Endothelial cell of umbilical vein (primary cell): ENCODE results near the gene MIER3. TPM values are rescaled to one million over a fixed set of nuclear protein-coding genes. Genes with fewer than 3 reads are reported as not detected.

ENCODE experiments used
- BruUV-seq: library from RNA; stranded (reverse); fragments of 400-500 nt; replicated peaks from 2 replicates; lab custom pipeline; 2021; lab: Mats Ljungman, UMichigan
- CTCF ChIA-PET: fragments of 300-600, 350-600 bp; sonication (Branson Sonifier 250); formaldehyde crosslinking; loops from one replicate; lab custom pipeline; 2021; ENCODE audit warnings: antibody characterized with exemption, inconsistent platforms; lab: Charles Lee
- POLR2A ChIA-PET: fragments of 300-600, 350-600 bp; sonication (Branson Sonifier 250); formaldehyde crosslinking; loops from one replicate; lab custom pipeline; 2021; ENCODE audit warnings: antibody characterized with exemption, inconsistent platforms; lab: Charles Lee
- DNase-seq: peaks from one replicate; pipeline ENCODE4 v3.0.0-alpha.2; 2011; ENCODE audit warnings: low read depth, low spot score
- FAIRE-seq: peaks from 2 replicates; lab custom pipeline; 2011; peaks lifted over from hg19 to GRCh38; lab: Jason Lieb, UNC
- H2AFZ ChIP-seq: 2 replicates; pipeline ENCODE4 v1.6.0; 2012; ENCODE audit warnings: low read depth, low read length, control low read depth, inconsistent platforms
- H3K27ac ChIP-seq: 2 replicates; pipeline ENCODE4 v1.5.1; 2011; ENCODE audit warnings: low read depth, mild to moderate bottlenecking, control low read depth, low read length, moderate library complexity; ENCODE audit not compliant: insufficient read depth
- H3K27me3 ChIP-seq, 2 experiments: 2 replicates each; pipeline versions ENCODE4 v1.6.0 to v1.6.1; 2011; ENCODE audit warnings: low read length in 2 of 2, mixed read lengths in 1 of 2; ENCODE audit not compliant: control insufficient read depth in 2 of 2, insufficient read depth in 2 of 2
- H3K36me3 ChIP-seq, 2 experiments: 2 replicates in 1 of 2; 3 replicates in 1 of 2; pipeline ENCODE4 v1.5.1; 2011; ENCODE audit warnings: low read length in 2 of 2, mild to moderate bottlenecking in 1 of 2, moderate library complexity in 1 of 2; ENCODE audit not compliant: control insufficient read depth in 2 of 2, insufficient read depth in 2 of 2; ENCODE audit errors: extremely low read depth in 1 of 2
- H3K4me1 ChIP-seq: 3 replicates; pipeline ENCODE4 v1.5.1; 2011; ENCODE audit warnings: mild to moderate bottlenecking, low read length; ENCODE audit not compliant: control insufficient read depth, insufficient read depth; ENCODE audit errors: extremely low read depth
- H3K4me2 ChIP-seq: 2 replicates; pipeline ENCODE4 v1.6.1; 2011; ENCODE audit warnings: low read length, control low read depth, mixed read lengths; ENCODE audit not compliant: insufficient read depth
- H3K4me3 ChIP-seq, 3 experiments: fragments of 200-600 bp in 1 of 3; sonication (generic), shearing (Covaris generic) in 1 of 3; replicated peaks in 1 of 3; 2 replicates each; pipeline ENCODE4 v1.5.1; 2011 to 2016; ENCODE audit warnings: control low read depth in 3 of 3, low read length in 3 of 3, mild to moderate bottlenecking in 2 of 3, inconsistent platforms in 1 of 3, low read depth in 1 of 3, moderate library complexity in 1 of 3; ENCODE audit not compliant: insufficient read depth in 1 of 3
- H3K79me2 ChIP-seq: 2 replicates; pipeline ENCODE4 v1.6.0; 2012; ENCODE audit warnings: low read length, inconsistent platforms; ENCODE audit not compliant: control insufficient read depth, insufficient read depth
- H3K9ac ChIP-seq: replicated peaks from 2 replicates; pipeline ENCODE3; 2011; ENCODE audit warnings: low read length, control low read depth; ENCODE audit not compliant: insufficient read depth; ENCODE audit errors: extremely low read depth
- H3K9me1 ChIP-seq: replicated peaks from 3 replicates; pipeline ENCODE4 v1.6.0; 2011; ENCODE audit warnings: mild to moderate bottlenecking, low read length; ENCODE audit not compliant: control insufficient read depth, insufficient read depth; ENCODE audit errors: extremely low read depth
- H3K9me3 ChIP-seq: replicated peaks from 2 replicates; pipeline ENCODE4 v1.5.1; 2012; ENCODE audit warnings: low read length, inconsistent platforms; ENCODE audit not compliant: control insufficient read depth, insufficient read depth
- H4K20me1 ChIP-seq: replicated peaks from 2 replicates; pipeline ENCODE3; 2011; ENCODE audit warnings: mild to moderate bottlenecking, low read length; ENCODE audit not compliant: control insufficient read depth, insufficient read depth; ENCODE audit errors: extremely low read depth
- CTCF ChIP-seq, 2 donors: IDR thresholded peaks; 1 replicate in 1 of 2; 2 replicates in 1 of 2; pipeline ENCODE4 v1.5.1; 2011; ENCODE audit warnings: low read length in 2 of 2, mild to moderate bottlenecking in 2 of 2, moderate library complexity in 2 of 2, control low read depth in 1 of 2, inconsistent platforms in 1 of 2, low read depth in 1 of 2; ENCODE audit not compliant: insufficient read depth in 1 of 2; ENCODE audit errors: extremely low read depth in 1 of 2
- EZH2 ChIP-seq: IDR thresholded peaks from 2 replicates; pipeline ENCODE4 v1.6.1; 2012; ENCODE audit warnings: borderline replicate concordance, low read depth, mild to moderate bottlenecking, moderate library complexity, low read length, inconsistent platforms; ENCODE audit not compliant: severe bottlenecking
- FOS ChIP-seq: IDR thresholded peaks from 2 replicates; pipeline ENCODE4 v1.6.1; 2011; ENCODE audit warnings: mild to moderate bottlenecking, low read length, moderate library complexity, borderline replicate concordance; ENCODE audit not compliant: insufficient read depth
- GATA2 ChIP-seq: IDR thresholded peaks from 2 replicates; pipeline ENCODE4 v1.7.0; 2011; ENCODE audit warnings: low read depth, mild to moderate bottlenecking, moderate library complexity, mixed read lengths, low read length; ENCODE audit not compliant: insufficient read length, insufficient read depth
- JUN ChIP-seq: IDR thresholded peaks from 2 replicates; pipeline ENCODE4 v1.6.1; 2011; ENCODE audit warnings: borderline replicate concordance, low read depth; ENCODE audit not compliant: insufficient read length, insufficient read depth
- MAX ChIP-seq: IDR thresholded peaks from 2 replicates; pipeline ENCODE4 v1.6.1; 2011; ENCODE audit not compliant: insufficient read depth, insufficient read length
- MYC ChIP-seq: IDR thresholded peaks from one replicate; pipeline ENCODE4 v1.6.1; 2011; ENCODE audit warnings: mild to moderate bottlenecking, low read depth, low read length
- POLR2A ChIP-seq: IDR thresholded peaks from 2 replicates; pipeline ENCODE4 v1.6.1; 2012; ENCODE audit warnings: low read depth, mild to moderate bottlenecking, control low read depth, low read length
- POLR2AphosphoS5 ChIP-seq: IDR thresholded peaks from 2 replicates; pipeline ENCODE4 v1.6.1; 2012; ENCODE audit warnings: low read depth, mild to moderate bottlenecking, control low read depth, low read length, moderate library complexity; ENCODE audit not compliant: insufficient read depth
- dilution Hi-C: fragments of 300-500 bp; cut with MboI; formaldehyde crosslinking; loops from one replicate; pipeline ENCODE4 v1.15.0; 2019; ENCODE audit warnings: low sequenced_read_pairs; ENCODE audit not compliant: extremely low pct_ligation_motif_present
- intact Hi-C: fragments of 100-400 bp; cut with micrococcal nuclease; formaldehyde crosslinking; loops from one replicate; pipeline ENCODE4 v1.10.0; 2022
- polyA plus RNA-seq, 4 experiments: library from polyadenylated mRNA; depleted of rRNA in 3 of 4; stranded (reverse) in 3 of 4; unstranded in 1 of 4; fragments of >200 nt; gene quantifications; 2 replicates each; pipeline versions ENCODE4 v1.2.1 to v1.2.3, GENCODE V29; 2011 to 2012; ENCODE audit warnings: missing spikeins in 1 of 4
- total RNA-seq: library from RNA; stranded (reverse); gene quantifications from 2 replicates; pipeline ENCODE4 v1.2.3, GENCODE V29; 2021

The MIER3 gene
- total and polyA plus RNA-seq, 2 donors (not counting 3 experiments of a cell fraction or from before 2014, with no cell fraction given) = 6.6 to 20.5 TPM

DNA sequence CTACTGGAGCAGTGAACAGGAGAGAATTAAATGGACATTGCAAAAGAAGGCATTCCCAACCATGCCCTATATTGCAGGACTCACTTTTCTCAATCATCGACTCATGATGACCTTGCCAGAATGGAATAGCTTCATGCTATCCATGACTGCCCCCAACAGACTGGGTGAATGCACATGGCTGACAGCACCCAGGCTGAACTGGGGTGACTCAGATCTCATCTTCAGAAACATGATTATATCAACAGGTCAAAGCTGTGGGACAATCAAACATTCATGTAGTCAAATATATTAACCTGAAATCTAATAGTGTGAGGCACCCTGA is 34.7 kb upstream of the MIER3 start:
- TF ChIP-seq GATA2 (no peak), POLR2A (no peak), CTCF (IDR thresholded peaks at IDR 0.05; ENCODE audit: extremely low read depth in 1 of 2, insufficient read depth in 1 of 2, low read depth in 1 of 2, low read length in 2 of 2) (no peak), MAX (no peak), MYC (no peak), FOS (no peak), JUN (no peak), EZH2 (no peak), POLR2AphosphoS5 (no peak)
- no peaks in the 10 kb centered on the region for H3K9me3 ChIP-seq
- H3K79me2 ChIP-seq = no peaks in the 10 kb centered on the region
- H3K27me3 ChIP-seq = peaks cover 5 to 13% of the 10 kb centered on the region in 2 experiments
- DNase-seq (no peak), FAIRE-seq (no peak)
- POLR2A ChIA-PET = interaction anchor here (0.7 kb wide), 1 partner anchor 10 kb away, joined by 8 read pairs; no protein-coding TSS in a partner anchor
- H2AFZ ChIP-seq = no peak overlapping the region
- H3K9me1 ChIP-seq = no peaks in the 10 kb centered on the region
- H4K20me1 ChIP-seq = no peaks in the 10 kb centered on the region
- BruUV-seq = no TSS peak
- CTCF ChIA-PET = interaction anchor here (1.7 kb wide), 1 partner anchor 10 kb away, joined by 7 read pairs; no protein-coding TSS in a partner anchor
- dilution Hi-C loops = no loop called here
- H3K27ac ChIP-seq = no peak overlapping the region
- no peak overlapping the region for H3K4me3 ChIP-seq
- H3K4me1 ChIP-seq = no peaks in the 10 kb centered on the region
- H3K4me2 ChIP-seq = no peak overlapping the region
- H3K36me3 ChIP-seq = no peaks in the 10 kb centered on the region
- H3K9ac ChIP-seq = no peak overlapping the region
- intact Hi-C loops = no loop called here
